Loucy (cell line): ENCODE measurements around the gene MSL3.

ENCODE experiments used
- EZH2phosphoT487 ChIP-seq: fragments of 200-600 bp; IDR thresholded peaks from 2 replicates; pipeline ENCODE4 v1.6.1; 2018; ENCODE audit warnings: antibody characterized with exemption, mild to moderate bottlenecking, moderate library complexity, borderline replicate concordance
- TF ChIP-seq, protein P1 (sequence below): fragments of 200-600 bp; sonication (generic); conservative IDR thresholded peaks from 2 replicates; pipeline ENCODE4 v1.5.1; 2014; ENCODE audit warnings: mild to moderate bottlenecking, antibody characterized with exemption, low read length

DNA sequence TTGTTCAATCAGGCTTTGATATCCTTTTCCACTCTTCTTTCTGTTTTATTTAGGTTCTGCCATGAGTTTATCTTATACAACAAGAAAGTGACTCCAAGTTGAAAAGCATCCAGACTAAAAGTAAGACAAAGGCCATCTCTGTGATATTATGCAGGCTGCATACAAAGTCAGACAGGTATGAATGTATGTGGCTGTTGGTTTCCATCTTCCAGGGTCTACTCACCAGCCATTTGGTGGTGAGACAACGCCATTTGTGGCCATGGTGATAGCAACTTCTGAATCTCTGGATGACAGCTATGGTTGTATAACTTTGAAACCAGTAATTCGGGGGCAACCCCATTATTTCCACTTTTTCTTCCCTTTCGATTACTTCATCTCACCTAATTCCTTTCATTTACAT, 17.2 kb upstream of the MSL3 start:
- TF ChIP-seq, protein P1, sequence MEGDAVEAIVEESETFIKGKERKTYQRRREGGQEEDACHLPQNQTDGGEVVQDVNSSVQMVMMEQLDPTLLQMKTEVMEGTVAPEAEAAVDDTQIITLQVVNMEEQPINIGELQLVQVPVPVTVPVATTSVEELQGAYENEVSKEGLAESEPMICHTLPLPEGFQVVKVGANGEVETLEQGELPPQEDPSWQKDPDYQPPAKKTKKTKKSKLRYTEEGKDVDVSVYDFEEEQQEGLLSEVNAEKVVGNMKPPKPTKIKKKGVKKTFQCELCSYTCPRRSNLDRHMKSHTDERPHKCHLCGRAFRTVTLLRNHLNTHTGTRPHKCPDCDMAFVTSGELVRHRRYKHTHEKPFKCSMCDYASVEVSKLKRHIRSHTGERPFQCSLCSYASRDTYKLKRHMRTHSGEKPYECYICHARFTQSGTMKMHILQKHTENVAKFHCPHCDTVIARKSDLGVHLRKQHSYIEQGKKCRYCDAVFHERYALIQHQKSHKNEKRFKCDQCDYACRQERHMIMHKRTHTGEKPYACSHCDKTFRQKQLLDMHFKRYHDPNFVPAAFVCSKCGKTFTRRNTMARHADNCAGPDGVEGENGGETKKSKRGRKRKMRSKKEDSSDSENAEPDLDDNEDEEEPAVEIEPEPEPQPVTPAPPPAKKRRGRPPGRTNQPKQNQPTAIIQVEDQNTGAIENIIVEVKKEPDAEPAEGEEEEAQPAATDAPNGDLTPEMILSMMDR: no peak
- TF ChIP-seq EZH2phosphoT487: no peak
